HG03064 (cell line): ENCODE measurements around the gene HOXD11.

ENCODE experiments used
- ATAC-seq: cut with Tn5 transposase; IDR thresholded peaks from one replicate; pipeline ENCODE4 v1.9.1; 2021; ENCODE audit warnings: low read depth; ENCODE audit not compliant: unreplicated experiment

Gene HOXD11

GRCh38 chr2:176080540-176081375, 26.3 kb upstream of the HOXD11 start:
- ATAC-seq: no peak

DNA sequence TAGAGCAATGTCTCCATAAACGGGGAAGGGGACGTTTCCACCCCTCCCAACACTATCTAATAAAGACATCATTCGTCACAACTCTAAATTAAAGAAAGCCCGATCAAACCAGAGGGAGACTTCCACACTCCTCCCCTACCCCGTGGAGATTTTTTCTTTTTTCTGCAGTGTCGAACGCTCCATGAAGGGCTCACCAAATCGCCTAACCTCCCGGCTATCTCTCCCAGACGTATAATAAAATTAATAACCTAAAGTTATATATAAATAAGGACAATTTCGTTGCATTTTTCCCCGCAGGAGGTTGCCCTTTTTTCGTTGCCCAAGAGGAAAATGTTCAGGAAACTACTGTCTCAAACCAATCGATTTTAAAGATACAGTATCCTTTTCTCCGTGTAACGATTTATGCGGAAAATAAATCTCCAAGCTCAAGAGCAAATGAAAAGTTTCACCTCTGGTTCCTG, 25.7 kb upstream of the HOXD11 start:
- ATAC-seq: no peak

DNA sequence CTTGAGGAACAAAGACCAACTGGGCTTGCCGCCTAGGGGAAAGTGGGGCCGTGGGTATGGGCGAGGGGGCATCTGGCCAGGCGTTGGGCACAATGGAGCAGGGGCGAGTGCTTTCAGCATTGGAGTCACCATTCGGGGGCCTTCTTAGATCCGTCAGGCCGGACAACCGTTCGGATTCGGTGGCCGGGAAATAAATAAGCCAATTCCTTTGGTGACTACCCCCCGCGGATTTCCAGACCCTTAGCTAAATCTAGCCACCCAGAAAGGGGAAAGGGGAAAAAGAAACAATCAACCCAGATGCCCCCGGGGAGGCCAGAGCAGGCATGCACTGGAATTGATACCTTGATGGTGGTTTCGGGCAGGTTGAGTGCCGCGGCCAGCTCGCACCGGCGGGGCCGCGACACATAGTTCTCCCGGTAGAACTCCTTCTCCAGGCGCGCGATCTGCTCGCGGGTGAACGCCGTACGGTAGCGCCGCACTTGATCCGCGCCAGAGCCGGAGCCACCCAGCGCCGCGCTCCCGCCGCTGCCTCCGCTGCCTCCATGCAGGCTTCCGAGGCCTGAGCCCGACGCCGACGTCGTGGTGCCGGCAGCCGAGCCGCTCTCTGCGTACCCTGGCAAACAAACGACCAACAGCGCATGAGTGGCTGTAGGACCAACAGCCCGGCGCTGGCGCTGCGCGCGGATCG, 25.1 kb upstream of the HOXD11 start:
- ATAC-seq: no peak

- no peak for ATAC-seq
These were observed 24.6 kb upstream of the HOXD11 start for GRCh38 chr2:176082525-176082823.

DNA sequence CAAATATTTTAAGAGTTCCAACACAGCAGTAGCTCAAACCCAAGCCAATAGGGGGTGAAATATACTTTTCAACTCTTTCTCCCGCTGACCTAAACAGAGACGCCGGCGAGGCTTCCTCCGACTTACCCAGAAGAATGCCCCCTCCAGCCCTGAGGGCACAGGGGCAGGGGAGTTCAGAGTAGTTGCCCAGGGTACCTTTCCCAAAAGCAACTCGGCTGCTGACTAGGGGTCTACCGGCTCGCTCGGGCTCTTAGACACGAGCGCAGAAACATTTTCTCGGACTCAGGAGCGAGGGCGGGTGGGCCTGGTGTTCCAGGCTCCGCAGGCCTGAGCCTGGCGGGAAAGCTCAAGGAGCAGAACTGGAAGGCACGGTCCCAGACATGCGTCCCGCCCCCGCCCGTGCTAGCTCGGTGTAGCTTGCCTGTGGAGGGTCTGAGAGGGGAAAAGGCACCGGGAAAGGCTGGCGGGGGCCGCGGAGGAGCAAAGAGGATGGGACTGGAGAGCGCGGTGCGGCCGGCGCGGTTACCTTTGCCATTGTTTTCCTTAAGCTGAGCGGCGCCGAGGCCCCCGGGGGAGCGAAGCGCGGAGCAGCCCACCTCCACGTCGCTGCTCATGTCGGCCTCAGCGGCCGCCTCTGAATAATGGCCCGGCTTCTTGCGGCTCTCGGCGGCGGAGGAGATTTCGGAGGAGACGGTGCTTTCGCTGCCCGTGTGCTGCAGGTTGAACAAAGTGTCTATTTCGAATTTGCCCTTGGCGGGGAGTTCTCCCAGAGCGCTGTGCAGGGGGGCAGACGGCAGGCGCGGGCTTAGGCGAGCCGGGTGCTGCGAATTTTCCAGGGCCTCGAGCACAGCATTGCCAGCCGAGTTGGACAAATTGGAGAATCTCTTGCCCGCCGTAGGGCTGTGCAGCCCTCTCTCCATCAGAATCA, 24.0 kb upstream of the HOXD11 start:
- no peak for ATAC-seq

DNA sequence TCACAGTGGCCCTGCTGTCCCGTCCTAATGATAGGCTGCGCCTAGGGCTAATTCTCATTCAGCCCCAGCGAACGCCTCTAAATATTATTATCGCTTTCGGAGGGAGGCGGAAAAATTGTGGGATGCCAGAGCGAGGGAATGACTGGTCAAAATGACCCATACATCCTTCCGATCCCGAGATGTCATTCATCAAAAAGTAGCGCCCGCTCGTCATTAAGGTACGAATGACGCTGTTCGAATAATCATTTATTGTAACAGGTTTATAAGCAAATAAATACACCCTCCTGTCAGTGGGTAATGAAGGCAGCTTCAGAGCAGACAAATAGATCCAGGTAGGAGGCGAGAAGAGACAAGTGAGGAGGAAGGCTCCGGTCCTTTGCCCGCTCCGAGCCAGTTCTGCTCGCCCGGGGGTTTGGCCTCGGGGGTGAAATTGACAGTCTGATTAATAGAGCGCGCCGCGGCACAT, 23.3 kb upstream of the HOXD11 start, which contains the start of gene EVX2:
Gene EVX2, minus strand, starts transcription at position 167 of the 466 bp plus-strand sequence. CDS start 186 bp downstream, outside the sequence.
- ATAC-seq: no peak

DNA sequence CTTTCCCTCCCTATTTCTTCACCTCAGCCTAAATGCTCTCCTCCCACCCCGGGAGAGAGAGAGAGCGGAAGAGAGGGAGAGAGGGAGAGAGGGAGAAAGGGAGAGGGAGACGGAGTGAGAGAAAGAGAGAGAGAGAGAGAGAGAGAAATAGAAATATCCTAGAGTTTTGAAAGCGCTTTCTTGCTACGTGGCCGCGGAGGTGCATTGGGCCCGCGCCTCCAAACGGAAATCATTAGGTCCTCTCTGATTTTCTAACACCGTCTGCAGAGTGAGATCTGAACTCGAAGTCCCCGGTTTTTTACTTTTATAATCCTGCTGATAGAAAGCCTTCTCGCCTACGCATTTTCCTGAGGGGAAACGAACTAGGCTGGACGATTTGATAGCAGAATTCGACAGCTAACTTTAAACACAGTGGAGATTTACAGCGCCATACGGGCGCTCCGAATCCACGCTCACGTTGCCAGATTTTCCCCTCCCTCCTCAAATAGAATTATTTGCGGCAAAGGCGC, 22.4 kb upstream of the HOXD11 start:
- ATAC-seq: no peak

- ATAC-seq: no peak
These were observed 21.8 kb upstream of the HOXD11 start for GRCh38 chr2:176085120-176085788.

- no peak for ATAC-seq
These were observed 21.0 kb upstream of the HOXD11 start for GRCh38 chr2:176085861-176086771.

- no peak for ATAC-seq
These were observed 19.6 kb upstream of the HOXD11 start for GRCh38 chr2:176087330-176088047.

- ATAC-seq: no peak
These were observed 18.8 kb upstream of the HOXD11 start for GRCh38 chr2:176088048-176088936.

DNA sequence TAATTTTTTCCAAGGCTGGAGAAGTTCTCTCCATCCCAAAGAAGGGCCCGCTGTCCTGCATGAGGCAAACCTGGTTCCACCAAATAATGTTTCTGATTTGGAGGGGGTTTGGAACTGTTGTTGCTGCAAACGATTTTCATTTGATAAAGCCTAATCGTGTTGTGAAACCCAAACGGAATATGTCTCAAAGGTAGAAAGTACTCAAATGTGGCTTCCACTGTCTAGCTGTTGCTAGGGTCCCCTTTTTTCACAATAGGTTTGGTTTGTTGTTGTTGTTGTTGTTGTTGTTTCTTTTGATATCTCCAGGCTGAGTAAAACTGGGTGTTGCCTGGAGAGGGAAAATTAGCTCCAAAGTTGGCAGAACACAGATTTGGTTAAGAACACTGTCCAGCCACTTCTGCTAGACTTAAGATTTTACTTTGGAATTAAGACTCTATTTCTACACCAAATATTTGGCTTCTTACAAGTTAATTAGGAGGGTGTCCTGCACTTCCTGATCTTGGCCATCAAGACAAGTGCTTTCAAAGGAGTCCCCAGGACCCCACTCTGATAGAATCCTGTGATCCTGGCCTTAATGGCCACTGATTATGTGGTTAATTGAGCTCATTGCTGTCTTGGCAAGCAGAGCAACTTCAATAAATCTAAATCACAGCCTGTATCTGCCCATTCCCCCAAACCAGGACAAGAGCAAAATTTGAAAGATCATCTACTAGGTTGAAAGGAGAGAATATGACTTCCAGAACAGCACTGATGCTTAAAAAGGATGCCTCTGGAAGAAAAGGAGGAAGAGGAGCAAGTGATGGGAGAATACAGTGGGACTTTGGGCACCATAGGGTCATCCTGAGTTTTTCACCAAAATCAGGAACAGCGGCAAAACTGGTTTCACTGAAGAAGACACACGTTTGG, 17.9 kb upstream of the HOXD11 start:
- no peak for ATAC-seq

DNA sequence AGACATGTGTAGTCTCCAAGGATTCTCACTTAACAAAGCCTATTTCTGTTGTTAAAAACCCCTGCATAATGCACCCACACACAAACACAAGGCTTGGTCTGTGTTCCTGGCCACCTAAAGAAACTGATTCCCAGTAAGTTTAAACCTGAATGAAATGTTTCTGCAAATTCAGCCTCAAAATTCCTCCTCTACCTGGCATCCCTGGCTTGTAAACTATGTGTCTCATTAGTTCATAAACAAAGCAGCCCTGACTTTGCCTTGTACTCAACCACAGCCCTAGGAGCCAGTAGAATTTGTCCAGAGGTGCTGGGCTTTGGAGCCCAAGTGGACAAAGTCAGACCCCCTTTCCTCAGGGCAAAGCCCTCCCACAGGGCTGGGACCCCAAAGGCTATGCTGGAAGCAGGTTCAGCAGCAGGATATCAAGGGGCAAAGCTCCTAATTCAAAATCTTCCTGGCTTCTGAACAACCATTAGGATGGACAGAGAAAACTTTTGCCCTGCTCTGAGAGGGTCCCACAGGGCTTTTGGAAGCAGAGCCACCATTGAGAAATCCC, 17.2 kb upstream of the HOXD11 start:
- ATAC-seq: no peak

GRCh38 chr2:176090862-176091261, 16.2 kb upstream of the HOXD11 start:
- ATAC-seq: no peak

DNA sequence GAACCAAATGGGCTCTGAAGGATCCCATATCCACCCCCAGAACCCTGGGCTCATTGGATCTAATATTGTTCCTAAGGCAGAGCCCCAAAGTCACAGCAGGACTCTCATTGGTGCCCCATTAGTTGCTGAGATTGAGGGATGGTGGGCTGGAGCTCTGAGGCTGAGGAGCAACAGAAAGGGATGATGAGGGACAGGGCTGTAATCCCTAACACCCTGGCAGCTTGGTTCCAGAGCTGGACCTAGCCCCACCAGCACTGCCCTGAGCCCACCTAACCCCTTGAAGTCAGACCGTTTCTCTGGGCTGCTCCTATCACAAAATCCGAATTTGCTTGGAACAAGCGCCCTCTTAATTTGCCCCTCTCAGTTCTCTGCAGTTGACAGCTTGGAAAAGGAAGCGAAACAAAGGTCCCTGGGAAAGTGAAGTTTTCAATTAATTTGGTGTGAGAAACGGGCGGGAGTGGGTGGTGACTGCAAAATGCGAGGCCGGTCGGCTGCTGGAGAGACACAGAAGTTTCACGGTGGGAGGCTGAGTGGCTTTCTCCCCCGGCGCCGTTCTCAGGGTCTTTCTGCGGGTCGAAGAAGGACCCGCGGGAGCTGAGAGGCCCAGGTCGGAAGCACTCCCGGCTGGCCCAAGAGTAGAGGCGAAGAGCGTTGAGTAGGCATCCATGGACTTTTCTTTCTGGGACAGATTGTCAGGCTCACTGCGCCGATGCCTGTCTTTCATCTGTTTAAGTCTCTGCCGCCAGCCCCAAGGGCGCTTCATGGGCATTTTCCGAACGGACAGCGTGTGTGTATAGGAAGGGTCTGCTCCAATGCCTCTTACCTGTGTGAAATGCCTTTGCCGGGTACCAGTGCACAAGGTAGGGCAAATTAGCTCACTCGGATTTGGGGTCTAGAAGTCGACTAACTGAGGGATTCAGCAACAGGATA, 15.5 kb upstream of the HOXD11 start:
- no peak for ATAC-seq
